Measurements from ENCODE around the gene DHX40.
"Not testable (repeated sequence)": the region's sequence is repeated elsewhere in the genome, so short reads cannot be mapped to it uniquely, and the experiment has no call there.

DHX40 gene

GRCh38 chr17:59565171-59565958 lies at the start of gene DHX40:
Gene DHX40 (plus strand): TSS chr17:59565610. CDS start chr17:59565672, 62 bp downstream.
- DNase-seq = peak; percentile 88

- no peak for DNase-seq
These were observed 49.0 kb upstream of the DHX40 start for GRCh38 chr17:59516451-59516850.

GRCh38 chr17:59519132-59519531 lies 46.3 kb upstream of the DHX40 start:
- no peak for DNase-seq

- DNase-seq = no peak
These were observed 45.2 kb upstream of the DHX40 start for GRCh38 chr17:59520251-59520650.

- DNase-seq = no peak
These were observed 43.8 kb upstream of the DHX40 start for GRCh38 chr17:59521465-59522126.

- DNase-seq = not testable (repeated sequence)
These were observed 40.5 kb upstream of the DHX40 start for GRCh38 chr17:59524930-59525329.

- no peak for DNase-seq
These were observed 39.7 kb upstream of the DHX40 start for GRCh38 chr17:59525668-59526067.

GRCh38 chr17:59526451-59526850 lies 39.0 kb upstream of the DHX40 start:
- no peak for DNase-seq

GRCh38 chr17:59527325-59527917 lies 38.0 kb upstream of the DHX40 start:
- DNase-seq = no peak

- no peak for DNase-seq
These were observed 37.5 kb upstream of the DHX40 start for GRCh38 chr17:59527931-59528330.

GRCh38 chr17:59530531-59530930 lies 34.9 kb upstream of the DHX40 start:
- no peak for DNase-seq

- no peak for DNase-seq
These were observed 31.7 kb upstream of the DHX40 start for GRCh38 chr17:59533694-59534093.

GRCh38 chr17:59534583-59534982 lies 30.8 kb upstream of the DHX40 start:
- DNase-seq = no peak

- DNase-seq = no peak
These were observed 27.1 kb upstream of the DHX40 start for GRCh38 chr17:59538195-59538909.

- DNase-seq = no peak
These were observed 22.3 kb upstream of the DHX40 start for GRCh38 chr17:59542960-59543635.

GRCh38 chr17:59545942-59546341 lies 19.5 kb upstream of the DHX40 start:
- DNase-seq = no peak

- no peak for DNase-seq
These were observed 18.1 kb upstream of the DHX40 start for GRCh38 chr17:59547131-59547915.

GRCh38 chr17:59548985-59549384 lies 16.4 kb upstream of the DHX40 start:
- DNase-seq = not testable (repeated sequence)

GRCh38 chr17:59550703-59551102 lies 14.7 kb upstream of the DHX40 start:
- no peak for DNase-seq

- no peak for DNase-seq
These were observed 7.4 kb upstream of the DHX40 start for GRCh38 chr17:59558039-59558438.

GRCh38 chr17:59558953-59559352 lies 6.5 kb upstream of the DHX40 start:
- DNase-seq = no peak

GRCh38 chr17:59561042-59561441 lies 4.4 kb upstream of the DHX40 start:
- DNase-seq = no peak
